ENCODE measurements around the gene SYT2.

GRCh38 chr1:202562444-202563060, 147.7 kb downstream of the SYT2 start:
- TF ChIP-seq, protein P1, sequence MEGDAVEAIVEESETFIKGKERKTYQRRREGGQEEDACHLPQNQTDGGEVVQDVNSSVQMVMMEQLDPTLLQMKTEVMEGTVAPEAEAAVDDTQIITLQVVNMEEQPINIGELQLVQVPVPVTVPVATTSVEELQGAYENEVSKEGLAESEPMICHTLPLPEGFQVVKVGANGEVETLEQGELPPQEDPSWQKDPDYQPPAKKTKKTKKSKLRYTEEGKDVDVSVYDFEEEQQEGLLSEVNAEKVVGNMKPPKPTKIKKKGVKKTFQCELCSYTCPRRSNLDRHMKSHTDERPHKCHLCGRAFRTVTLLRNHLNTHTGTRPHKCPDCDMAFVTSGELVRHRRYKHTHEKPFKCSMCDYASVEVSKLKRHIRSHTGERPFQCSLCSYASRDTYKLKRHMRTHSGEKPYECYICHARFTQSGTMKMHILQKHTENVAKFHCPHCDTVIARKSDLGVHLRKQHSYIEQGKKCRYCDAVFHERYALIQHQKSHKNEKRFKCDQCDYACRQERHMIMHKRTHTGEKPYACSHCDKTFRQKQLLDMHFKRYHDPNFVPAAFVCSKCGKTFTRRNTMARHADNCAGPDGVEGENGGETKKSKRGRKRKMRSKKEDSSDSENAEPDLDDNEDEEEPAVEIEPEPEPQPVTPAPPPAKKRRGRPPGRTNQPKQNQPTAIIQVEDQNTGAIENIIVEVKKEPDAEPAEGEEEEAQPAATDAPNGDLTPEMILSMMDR (conservative IDR thresholded peaks at IDR 0.05 in 1 of 2, IDR thresholded peaks at IDR 0.05 in 1 of 2; ENCODE audit: extremely low read depth in 1 of 2, insufficient read depth in 1 of 2, low read depth in 1 of 2, low read length in 2 of 2): no peak
- TF ChIP-seq EZH2 (IDR thresholded peaks at IDR 0.05; ENCODE audit: borderline replicate concordance, low read length): no peak

Data from mammary epithelial cell (primary cell).